HG02623 (cell line): Measurements from ENCODE around the gene ARHGAP44.

Experiments
- ATAC-seq: cut with Tn5 transposase; IDR thresholded peaks from one replicate; pipeline ENCODE4 v1.9.1; 2021; ENCODE audit warnings: moderate library complexity; ENCODE audit not compliant: unreplicated experiment

The ARHGAP44 gene

DNA sequence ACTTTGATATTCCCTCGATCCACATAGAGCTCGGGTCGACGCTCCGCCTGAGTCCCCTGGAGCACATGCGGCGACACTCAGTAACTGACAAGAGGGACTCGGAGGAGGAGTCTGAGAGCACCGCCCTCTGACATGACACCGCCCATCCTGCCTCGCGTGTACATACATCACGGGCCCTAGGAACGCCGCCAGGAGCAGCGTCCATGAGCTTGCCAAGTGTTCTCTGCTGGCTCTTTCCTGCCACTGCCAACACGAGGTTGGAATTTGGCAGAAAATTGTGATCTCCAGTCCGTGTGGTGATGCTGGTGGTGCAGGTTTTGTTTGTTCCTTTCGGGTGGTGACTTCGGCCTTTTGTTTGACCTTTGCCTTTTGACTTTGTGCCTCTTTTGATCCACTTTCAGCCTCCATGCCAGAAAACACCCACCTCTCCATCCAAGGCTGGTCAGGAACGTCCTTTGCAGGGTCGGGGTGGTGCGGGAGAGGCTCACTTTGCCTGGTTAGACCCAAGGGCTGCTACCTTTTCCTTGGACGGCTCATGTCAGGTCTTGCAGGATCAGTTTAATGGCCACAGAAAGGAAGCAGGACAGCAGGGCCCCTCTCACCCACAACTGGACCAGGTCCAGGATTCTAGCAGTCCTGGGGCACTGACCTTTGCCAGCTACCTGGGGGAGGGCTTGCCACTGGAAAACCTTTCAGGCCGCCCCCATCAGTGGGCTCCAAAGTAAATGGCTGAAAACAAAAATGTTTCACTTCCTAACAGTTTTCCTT is 200.9 kb downstream of the ARHGAP44 start:
- ATAC-seq: no peak

DNA sequence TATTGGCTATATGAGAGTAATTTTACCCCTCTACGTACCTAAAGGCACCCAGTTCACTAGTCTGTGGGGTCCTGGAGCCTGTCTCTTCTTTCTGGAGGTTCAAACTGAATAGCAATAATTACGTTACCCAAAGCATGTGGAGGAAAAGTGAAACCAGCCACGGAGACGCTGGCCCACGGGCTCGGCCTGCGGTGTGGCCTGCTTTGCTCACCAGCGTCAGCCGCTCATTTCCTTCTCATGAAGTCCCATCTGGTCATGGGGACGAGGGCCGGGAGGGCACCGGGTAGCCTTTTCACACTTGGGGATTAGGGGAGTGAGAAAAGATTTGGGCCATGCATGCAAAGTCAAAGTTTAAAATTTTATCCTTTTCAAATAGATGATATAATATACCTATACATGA is 201.6 kb downstream of the ARHGAP44 start:
- no peak for ATAC-seq

DNA sequence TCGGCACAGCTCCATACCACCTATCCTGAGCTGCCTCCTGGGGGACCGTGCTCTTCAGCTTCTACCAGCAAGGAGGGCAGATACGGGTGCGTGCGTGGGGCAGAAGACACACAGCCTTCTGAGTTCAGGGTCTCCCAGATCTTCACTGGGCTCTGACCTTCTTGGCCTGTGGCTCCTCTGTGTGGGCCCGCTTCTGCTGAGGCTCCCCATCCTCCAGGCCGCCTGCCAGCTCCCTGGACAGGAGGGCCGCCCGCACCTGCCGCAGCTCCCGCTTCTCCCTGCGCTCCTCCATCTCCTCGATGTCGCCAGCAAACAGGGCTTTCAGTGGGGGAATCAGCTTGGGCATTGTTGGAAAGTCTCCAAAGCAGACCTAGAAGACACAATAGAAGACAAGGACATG is 203.4 kb downstream of the ARHGAP44 start:
- no peak for ATAC-seq

DNA sequence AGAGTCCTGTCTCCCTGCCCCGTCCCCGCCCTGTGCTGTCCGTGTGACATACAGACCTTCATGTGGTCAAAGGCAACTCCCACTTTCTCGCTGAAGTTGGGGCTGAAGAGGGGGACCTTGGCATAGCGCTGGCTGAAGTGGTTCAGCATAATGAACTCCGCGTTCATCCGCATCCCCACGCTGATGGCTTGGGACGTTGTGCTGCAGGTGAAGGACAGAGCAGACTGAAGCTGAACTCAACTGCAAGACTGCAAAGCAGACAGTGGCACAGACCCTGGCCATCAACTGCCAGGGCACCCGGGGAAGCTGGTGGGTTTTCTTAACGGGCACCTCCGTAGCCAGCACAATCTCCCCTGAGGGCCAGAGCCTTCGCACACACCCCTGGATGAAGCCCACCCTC is 204.3 kb downstream of the ARHGAP44 start:
- ATAC-seq: no peak

DNA sequence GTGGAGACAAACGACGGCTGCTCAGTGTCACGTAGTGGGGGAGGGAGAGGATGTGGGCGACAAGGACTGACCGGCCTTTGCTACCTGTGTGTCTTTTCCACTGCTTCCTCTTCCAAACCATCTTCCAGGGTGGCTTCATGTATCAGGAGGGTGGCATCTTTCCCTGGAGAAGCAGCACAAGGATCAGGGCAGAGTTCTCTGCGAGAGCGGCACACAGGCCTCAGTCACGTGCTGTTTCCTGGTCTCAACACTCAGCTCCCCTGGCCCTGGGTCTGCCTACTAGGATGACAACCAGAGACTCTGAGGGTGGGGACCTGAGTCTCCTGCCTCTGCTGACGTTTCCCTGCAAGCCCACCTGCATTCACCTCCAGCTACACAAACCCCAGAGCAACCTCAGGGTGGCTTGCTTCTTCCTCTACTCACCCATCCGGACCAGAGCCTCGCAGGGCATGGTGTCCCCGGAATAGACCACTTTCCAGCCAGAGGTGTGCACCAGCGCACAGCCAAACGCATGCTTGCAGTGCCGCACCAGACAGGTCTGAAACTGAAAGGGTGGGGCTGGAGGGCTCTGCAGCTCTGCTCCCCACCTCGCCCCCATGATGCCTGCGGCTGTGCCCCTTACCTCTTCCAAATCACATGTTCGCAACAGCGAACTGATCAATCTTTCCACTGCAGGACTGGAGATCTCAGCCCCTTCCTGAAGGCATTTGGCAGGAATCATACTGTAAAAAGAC is 205.2 kb downstream of the ARHGAP44 start:
- no peak for ATAC-seq

DNA sequence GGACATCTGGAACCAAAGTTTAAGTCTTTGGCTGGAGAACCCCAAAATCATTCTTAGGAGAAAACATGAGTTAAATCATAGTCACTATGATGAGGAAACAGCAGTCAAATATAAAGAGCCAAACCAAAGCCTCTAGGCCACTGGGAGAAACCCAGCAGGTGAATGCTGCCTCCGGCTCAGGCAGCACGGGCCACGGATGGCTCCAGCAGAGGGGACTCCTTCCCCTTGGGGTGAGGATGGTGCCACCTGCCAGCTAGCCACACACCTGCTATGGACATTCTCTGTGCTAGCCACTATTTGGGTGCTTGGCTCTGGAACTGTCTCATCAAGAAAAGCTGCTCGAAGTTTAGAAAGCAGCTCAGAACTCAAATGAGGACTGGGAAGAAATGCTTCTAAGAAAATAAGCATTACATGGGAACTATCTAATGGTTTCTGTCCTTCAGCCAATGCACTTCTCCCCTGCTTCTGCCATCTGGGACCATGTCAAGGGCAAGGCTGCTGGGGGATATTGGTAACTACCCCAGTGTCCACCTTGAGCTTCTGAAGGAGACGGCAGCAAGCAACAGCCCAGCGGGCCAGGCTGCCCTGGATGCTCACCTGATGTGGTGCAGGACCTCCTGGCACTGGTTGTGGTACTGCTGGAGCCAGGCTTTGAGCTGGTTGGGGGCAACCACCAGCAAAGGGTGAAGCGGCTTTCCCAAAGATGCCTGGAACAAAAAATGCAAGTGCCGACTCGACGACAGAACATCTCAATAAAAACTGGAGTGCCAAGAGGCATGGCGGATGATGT is 206.0 kb downstream of the ARHGAP44 start:
- no peak for ATAC-seq

DNA sequence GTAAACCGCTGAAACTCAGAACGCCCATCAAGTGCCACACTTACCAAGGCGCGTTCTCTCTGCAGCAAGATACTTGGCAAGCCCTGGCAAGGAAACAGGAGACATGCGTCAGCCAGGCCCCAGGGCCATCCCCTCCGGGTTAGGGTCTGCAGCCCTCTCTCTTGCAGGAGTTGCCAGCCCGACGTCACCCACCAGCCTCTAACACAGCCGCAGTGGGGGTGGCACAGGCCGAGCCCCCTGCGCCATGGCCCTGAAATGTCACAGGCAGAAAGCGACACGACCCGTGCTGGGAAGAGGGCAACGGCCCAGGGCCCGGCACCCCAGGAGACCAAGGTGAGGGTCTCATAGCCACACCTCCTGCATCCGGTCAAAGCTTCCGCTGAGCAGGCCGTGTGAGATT is 206.6 kb downstream of the ARHGAP44 start:
- no peak for ATAC-seq

DNA sequence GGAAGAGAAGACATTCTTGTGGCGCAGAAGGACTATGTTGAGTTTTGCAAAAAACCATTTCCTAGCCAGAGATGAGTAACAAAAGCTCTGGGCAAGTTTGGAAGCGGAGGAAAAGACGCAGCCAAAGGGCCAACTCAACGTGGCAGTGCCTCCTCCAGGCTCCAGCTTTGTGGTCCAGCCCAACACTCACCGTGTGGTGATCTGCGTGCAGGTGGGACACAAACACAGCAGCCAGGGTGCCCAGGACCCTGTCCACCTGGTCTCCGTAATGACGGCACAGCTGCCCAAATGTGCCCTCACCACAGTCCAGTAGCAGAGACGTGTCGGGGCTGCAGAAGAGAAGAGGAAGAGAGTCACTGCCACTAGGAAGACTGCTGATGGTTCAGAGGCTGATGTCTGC is 207.1 kb downstream of the ARHGAP44 start:
- no peak for ATAC-seq

DNA sequence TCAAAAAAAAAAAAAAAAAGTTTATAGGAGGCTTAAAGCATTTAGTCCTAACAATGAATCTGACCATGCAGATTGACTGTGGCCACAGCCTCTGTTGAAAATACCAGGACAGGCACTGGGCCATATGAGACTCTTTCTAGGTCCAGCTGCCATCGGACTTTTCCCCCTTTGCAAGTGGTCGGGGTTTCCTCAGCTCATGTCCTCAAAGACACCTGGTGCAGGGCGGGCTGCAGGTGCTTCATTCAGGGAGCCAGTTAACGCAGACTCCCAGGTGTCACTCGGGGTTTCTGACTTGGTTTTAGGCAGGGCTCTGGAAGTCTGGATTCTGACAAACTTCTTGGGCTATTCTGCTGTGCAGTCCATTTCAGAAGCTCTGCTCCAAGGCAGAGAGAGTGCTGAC is 207.6 kb downstream of the ARHGAP44 start:
- no peak for ATAC-seq

DNA sequence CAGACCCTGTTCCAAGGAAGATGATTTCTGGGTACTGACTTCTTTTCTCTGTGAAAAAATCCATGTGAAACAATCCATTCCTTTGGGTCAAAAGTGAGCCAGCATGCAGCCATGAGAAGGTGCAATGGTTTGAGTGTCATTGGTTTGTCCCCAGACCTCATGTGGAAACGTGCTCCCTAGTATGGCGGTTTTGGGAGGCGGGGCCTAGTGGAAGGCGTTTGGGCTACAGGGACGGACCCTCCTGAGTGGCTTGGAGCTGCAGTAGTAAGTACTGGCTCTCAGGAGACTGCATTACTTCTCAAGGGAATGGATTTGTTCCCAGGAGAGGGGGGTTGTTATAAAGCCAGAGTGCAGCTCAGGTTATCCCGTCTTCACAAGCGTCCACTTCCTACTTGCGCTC is 209.2 kb downstream of the ARHGAP44 start:
- ATAC-seq: no peak

DNA sequence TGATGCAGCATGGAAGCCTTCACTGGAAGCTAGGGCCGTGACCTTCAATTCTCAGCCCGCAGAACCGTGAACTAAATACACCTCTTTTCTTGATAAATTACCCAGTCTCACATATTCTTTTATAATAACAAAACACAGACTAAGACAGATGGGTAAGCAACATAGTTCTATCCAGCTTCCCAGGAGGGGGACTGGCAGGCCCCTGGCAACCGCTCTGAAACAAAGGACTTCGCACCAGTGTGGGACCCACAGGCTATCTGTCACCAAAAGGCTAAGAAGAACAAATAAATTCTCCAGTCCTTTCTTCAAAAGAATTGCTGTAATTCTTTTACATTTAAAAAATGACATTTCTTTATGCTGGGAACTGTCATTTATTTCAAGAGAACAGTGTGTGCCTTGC is 209.6 kb downstream of the ARHGAP44 start:
- no peak for ATAC-seq

DNA sequence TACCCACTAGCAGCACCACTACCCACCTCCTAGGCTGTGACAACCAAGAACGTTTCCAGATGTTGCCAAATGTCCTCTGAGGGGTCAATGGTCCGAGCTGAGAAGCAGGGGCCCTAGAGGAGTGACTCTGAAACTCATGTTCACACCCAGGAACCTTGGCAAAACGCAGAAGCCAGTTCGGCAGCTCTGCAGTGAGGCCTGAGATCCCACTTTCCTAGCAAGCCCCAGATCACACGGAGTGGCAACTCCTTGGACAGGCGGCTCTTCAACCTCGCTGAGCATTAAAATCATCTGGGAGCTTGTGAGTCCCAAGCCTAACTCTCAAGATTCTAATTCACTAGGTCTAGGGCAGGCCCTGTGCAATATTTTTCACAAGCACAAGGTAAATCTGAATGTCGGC is 211.3 kb downstream of the ARHGAP44 start:
- ATAC-seq: no peak

DNA sequence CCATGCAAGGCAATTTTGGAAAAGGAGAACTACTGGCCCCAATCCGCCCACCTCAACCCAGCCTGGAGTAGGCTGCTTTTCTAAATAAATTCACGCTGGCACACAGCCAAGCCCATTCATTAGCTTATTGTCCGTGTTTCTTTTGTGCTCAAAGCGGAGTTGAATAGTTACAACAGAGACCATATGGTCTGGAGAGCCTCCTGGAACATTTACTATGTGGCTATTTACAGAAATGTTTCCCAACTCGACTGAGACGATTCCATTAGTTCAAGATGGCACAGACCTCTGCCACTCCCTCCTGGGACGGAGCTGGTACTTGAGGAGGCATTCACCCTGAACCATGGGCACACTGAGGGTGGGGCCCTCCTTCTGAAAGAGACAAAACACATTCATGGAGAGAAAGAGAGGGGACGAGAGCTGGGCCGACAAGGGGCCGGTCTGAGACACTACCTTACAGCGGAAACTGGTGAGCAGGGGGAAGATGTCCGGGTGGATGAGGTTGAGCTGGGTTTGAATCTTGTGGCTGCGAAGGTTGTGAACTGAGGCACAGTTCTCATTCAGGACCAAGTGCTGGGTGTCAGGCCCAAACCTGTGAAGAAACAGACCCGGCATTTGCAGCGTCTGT is 212.8 kb downstream of the ARHGAP44 start:
- no peak for ATAC-seq

DNA sequence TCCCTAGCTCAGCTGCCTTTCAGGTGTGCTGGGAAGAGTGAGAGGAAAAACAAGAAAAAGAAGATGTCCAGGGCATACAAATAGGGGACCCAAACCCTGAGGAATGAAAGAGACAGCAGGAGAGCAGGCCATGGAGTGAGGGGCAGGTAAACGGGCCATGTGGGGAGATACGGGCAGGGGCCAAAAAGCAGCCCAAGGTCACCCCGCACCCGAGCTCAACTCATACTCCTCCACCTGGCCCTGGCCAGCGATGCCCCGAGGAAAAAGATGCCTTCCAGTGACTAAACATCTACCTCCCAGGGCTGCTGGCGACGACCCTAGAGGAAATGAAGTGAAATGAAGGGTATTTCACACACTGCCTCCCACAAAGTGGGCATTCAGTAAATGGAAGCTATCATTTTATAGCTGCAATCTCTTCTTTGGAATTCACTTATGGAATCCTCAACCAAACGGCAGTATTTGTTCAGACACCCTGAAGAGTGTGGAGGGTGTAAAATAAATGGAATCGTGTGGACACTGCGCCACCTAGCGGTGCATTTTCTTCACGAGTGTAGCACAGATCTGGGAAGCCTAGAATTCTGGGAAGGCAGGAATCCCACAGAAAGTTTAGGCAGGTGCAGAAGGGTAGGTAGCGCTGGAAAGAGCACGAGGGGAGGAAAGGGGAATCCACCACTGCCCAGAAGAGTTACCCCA is 213.6 kb downstream of the ARHGAP44 start:
- ATAC-seq: peak; percentile 47

DNA sequence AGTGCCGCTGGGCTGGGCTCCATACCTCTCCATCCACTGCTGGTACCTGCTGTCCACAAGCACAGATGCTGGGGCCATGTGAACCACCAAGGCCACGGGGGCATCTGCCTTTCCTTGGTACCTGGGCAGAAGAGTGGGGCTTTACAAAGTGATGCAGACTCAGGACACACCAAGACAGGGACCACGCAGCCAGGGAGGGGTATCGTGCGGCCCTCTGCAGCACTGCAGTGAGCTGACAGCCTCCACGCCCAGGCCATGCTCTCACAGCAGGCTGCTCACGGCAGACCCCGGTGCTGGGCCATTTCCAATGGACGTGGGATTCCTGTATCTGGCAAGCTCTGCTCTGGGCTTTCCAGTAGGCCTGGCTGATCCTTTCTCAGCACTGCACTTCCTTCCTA is 214.2 kb downstream of the ARHGAP44 start:
- ATAC-seq: peak; percentile 30

DNA sequence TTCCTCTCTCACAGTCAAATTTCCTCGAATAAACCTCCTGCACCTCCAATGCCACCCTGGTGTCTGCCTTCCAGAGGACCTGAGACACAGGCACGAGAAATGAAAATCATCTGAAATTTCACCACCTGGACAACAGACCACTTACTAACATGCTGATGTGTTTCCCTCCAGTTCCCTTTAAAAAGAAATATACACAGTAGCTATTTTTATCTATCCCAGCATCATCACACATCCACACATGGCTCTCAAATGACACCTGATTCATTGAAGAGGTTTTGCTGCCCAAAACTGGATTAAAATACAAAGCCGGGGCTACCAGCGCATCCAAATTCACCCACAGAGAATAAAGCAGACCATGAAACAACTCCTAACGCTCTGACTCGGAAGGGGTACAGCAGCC is 214.6 kb downstream of the ARHGAP44 start:
- ATAC-seq: no peak

DNA sequence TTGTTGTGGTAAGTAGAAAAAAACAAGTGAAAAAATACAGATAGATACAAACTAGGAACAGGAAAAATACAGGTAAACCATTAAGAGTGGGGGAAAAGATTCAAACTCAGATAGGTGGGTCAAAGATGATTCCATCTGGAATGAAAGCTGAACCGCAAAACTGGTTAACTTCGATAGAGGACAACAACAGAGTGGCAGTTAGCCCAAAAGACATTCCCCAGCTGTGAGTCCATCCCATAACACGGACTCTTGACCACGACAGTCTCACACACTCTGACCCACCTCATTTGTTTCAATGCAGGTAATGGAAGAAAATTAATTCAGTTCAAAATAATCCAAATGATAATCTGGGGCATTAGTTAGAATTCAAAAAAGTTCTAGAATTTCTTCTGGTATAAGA is 215.0 kb downstream of the ARHGAP44 start:
- ATAC-seq: no peak

DNA sequence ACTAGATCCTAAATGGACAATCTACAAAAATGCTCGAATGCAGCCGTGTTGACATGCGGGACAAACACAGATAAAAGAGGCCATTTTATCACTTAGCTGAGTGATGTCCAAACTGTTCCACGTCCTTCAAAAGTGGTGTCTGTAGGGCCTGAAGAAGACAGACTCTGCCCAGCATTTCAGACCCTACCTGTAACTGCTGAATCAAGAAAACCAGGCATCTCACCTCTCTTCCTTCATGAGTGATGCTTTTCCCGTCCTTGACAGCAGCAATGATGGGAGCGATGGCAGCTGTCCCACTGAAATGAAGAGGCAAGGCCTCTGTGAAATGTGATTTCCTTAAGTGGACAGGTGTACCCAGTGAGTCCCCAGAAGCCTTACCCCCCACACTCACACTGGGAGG is 216.2 kb downstream of the ARHGAP44 start:
- ATAC-seq: no peak

DNA sequence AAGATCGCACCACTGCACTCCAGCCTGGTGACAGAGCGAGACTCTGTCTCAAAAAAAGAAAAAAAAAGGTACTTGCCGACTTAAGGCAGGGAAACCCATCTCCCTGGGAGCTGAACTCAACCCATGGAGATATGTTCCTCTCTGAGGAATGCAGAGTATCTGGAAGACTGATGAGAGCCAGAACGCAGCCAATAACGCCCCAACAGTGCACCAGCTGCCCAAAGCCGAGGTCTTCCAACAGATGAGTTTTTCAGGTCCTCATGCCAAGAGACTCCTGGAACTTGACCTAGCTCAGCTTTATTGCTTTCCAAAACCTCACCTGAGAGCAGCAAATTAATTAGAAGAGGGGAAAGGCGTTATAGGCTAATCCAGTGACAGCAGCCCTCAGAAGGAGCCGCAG is 219.2 kb downstream of the ARHGAP44 start:
- no peak for ATAC-seq

DNA sequence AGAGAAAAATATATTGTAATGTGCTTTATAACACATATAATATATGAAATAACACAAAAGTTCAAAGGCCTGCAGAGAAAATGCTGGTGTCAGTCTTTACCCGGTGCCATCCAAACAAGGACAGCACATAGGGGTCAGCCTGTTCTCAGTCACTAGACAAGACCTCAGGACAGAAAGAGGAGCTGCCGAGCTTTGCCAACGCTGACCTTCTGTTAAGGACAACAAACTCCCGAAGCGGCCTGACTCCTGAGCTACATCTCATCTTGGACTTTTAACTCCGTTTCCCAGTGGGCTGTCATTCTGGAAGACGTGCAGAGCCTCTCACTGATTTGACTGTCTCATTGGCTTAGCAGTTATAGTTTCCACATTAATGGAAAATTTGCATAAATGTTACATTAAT is 221.7 kb downstream of the ARHGAP44 start:
- no peak for ATAC-seq

DNA sequence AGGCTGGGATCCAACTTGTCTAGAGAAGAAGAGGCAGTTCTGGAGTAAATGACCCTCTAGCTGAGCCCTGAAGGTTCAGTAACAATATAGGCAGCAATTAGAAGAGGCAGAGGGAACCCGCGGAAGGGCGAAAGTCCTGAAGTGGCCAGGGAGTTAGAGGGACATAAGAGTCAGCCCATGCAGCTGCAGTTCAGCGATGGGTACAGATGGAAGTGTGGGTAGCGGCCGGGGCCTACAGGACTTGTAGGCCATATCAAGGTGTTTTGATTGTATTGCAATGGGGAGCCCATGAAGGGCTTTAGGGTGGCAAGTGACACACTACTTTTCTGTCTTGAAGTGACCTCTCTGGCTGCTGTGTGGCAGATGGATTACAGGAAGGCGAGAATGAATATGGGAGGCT is 225.5 kb downstream of the ARHGAP44 start:
- ATAC-seq: no peak
